Myocyte (in vitro differentiated cells): ENCODE measurements around the gene UBR4. TPM values are rescaled to one million over a fixed set of nuclear protein-coding genes. Genes with fewer than 3 reads are reported as not detected.
A peak's percentile ranks its signal among the peaks of the same experiment; 100 is the strongest.

ENCODE experiments used
- DNase-seq: peaks from one replicate; pipeline ENCODE4 v3.0.0-alpha.2; 2012; ENCODE audit warnings: low read depth
- total RNA-seq: library from RNA; depleted of rRNA; stranded (reverse); fragments of >200 nt; gene quantifications from 2 replicates; pipeline ENCODE4 v1.2.3, GENCODE V29; 2014

The UBR4 gene
- total RNA-seq, 1 donor from 2014 or later = 79.8 TPM

- no peak for DNase-seq
Measured at GRCh38 chr1:19096036-19096833, 113.8 kb downstream of the UBR4 start.

- DNase-seq = peak; percentile 32
Measured at GRCh38 chr1:19091196-19091953, 118.7 kb downstream of the UBR4 start.

- no peak for DNase-seq
Measured at GRCh38 chr1:19089524-19089923, 120.5 kb downstream of the UBR4 start.

GRCh38 chr1:19088717-19089442, 121.2 kb downstream of the UBR4 start:
- no peak for DNase-seq

GRCh38 chr1:19087737-19088594, 122.1 kb downstream of the UBR4 start:
- DNase-seq = no peak

- no peak for DNase-seq
Measured at GRCh38 chr1:19087017-19087736, 122.9 kb downstream of the UBR4 start.

- DNase-seq = no peak
Measured at GRCh38 chr1:19086176-19086875, 123.7 kb downstream of the UBR4 start.

- no peak for DNase-seq
Measured at GRCh38 chr1:19084206-19084738, 125.8 kb downstream of the UBR4 start.

- no peak for DNase-seq
Measured at GRCh38 chr1:19083081-19083480, 127.0 kb downstream of the UBR4 start.

GRCh38 chr1:19081218-19081893, 128.7 kb downstream of the UBR4 start:
- DNase-seq = no peak

- DNase-seq = no peak
Measured at GRCh38 chr1:19080721-19081120, 129.3 kb downstream of the UBR4 start.

- DNase-seq = no peak
Measured at GRCh38 chr1:19079541-19080472, 130.3 kb downstream of the UBR4 start.

GRCh38 chr1:19078536-19078935, 131.5 kb downstream of the UBR4 start:
- no peak for DNase-seq

- no peak for DNase-seq
Measured at GRCh38 chr1:19076841-19077616, 133.0 kb downstream of the UBR4 start.

- no peak for DNase-seq
Measured at GRCh38 chr1:19074902-19075721, 135.0 kb downstream of the UBR4 start.

- no peak for DNase-seq
Measured at GRCh38 chr1:19074361-19074901, 135.6 kb downstream of the UBR4 start.
